Colonic mucosa (tissue), 4 donors: ENCODE measurements around the gene ASCC1. TPM values are rescaled to one million over a fixed set of nuclear protein-coding genes. Genes with fewer than 3 reads are reported as not detected.

ENCODE experiments used
- DNase-seq: peaks from one replicate; pipeline ENCODE4 v3.0.0-alpha.2; 2020
- H3K27ac ChIP-seq: fragments of 200-600 bp; one replicate; pipeline ENCODE4 v1.8.0; 2021
- H3K27me3 ChIP-seq: fragments of 200-600 bp; one replicate; pipeline ENCODE4 v1.8.0; 2021
- H3K36me3 ChIP-seq: fragments of 200-600 bp; one replicate; pipeline ENCODE4 v1.8.0; 2021
- H3K4me1 ChIP-seq: fragments of 200-600 bp; one replicate; pipeline ENCODE4 v1.8.0; 2021; ENCODE audit warnings: mild to moderate bottlenecking
- H3K4me3 ChIP-seq: fragments of 200-600 bp; one replicate; pipeline ENCODE4 v1.8.0; 2021
- H3K9ac ChIP-seq, 2 donors: one replicate each; pipeline ENCODE4 v1.7.0; 2013; ENCODE audit warnings: control low read depth in 2 of 2, low read depth in 2 of 2, low read length in 2 of 2
- H3K9me3 ChIP-seq: fragments of 200-600 bp; one replicate; pipeline ENCODE4 v1.8.0; 2021
- CTCF ChIP-seq: fragments of 200-600 bp; IDR thresholded peaks from one replicate; pipeline ENCODE4 v1.8.0; 2022; ENCODE audit warnings: antibody characterized with exemption, mild to moderate bottlenecking
- intact Hi-C: fragments of 100-400 bp; cut with DNase I; formaldehyde crosslinking; loops from one replicate; pipeline ENCODE4 v1.14.1; 2022
- total RNA-seq, 2 donors: library from RNA; stranded (reverse); fragmentation: NEBNext Ultra II Directional in 1 of 2; extraction: Animal tissue kit (Norgen Biotek cat#: 25700) in 1 of 2; gene quantifications; one replicate each; pipeline ENCODE4 v1.2.1, GENCODE V29; 2021
- donor health status: healthy.
- donor health status: DM: no; HTN: no; CAD: no.
- donor health status: DM: no; HTN: no; CAD: no.

Gene ASCC1
- total RNA-seq, 2 donors from 2014 or later = 16.2 to 19.2 TPM

- DNase-seq = no peak
- Histone ChIP-seq H3K4me1 (no peaks in the 10 kb centered on the region), H3K27me3 (no peaks in the 10 kb centered on the region), H3K27ac (no peak overlapping the region), H3K4me3 (no peak overlapping the region), H3K9ac (no peak overlapping the region), H3K9me3 (no peaks in the 10 kb centered on the region), H3K36me3 (no peaks in the 10 kb centered on the region)
- TF ChIP-seq CTCF = no peak
- intact Hi-C loops = no loop called here
These were observed 14.8 kb downstream of the ASCC1 start for GRCh38 chr10:72201293-72201692.

- H3K9ac ChIP-seq = no peak overlapping the region
- no peaks in the 10 kb centered on the region for H3K4me1 ChIP-seq
- no peaks in the 10 kb centered on the region for H3K9me3 ChIP-seq
- TF ChIP-seq CTCF = no peak
- DNase-seq = no peak
- H3K27ac ChIP-seq = no peak overlapping the region
- no peaks in the 10 kb centered on the region for H3K27me3 ChIP-seq
- H3K36me3 ChIP-seq = no peaks in the 10 kb centered on the region
- intact Hi-C loops = no loop called here
- H3K4me3 ChIP-seq = no peak overlapping the region
These were observed 15.2 kb downstream of the ASCC1 start for GRCh38 chr10:72200883-72201282.

- Histone ChIP-seq H3K4me3 (no peak overlapping the region), H3K36me3 (no peaks in the 10 kb centered on the region), H3K9me3 (no peaks in the 10 kb centered on the region), H3K9ac (no peak overlapping the region), H3K4me1 (no peaks in the 10 kb centered on the region), H3K27ac (no peak overlapping the region), H3K27me3 (no peaks in the 10 kb centered on the region)
- intact Hi-C loops = no loop called here
- DNase-seq = no peak
- TF ChIP-seq CTCF = no peak
These were observed 21.1 kb downstream of the ASCC1 start for GRCh38 chr10:72194949-72195348.

GRCh38 chr10:72186982-72187330 lies 29.1 kb downstream of the ASCC1 start:
- intact Hi-C loops = no loop called here
- no peak overlapping the region for H3K9ac ChIP-seq

GRCh38 chr10:72186258-72186981 lies 29.7 kb downstream of the ASCC1 start:
- no peak overlapping the region for H3K9ac ChIP-seq
- H3K36me3 ChIP-seq = no peaks in the 10 kb centered on the region
- H3K27ac ChIP-seq = peak overlapping the region; percentile 40
- H3K27me3 ChIP-seq = no peaks in the 10 kb centered on the region
- TF ChIP-seq CTCF = no peak
- H3K4me3 ChIP-seq = no peak overlapping the region
- no peaks in the 10 kb centered on the region for H3K9me3 ChIP-seq
- intact Hi-C loops = no loop called here
- no peaks in the 10 kb centered on the region for H3K4me1 ChIP-seq
- peak; percentile 22 for DNase-seq

More at GRCh38 chr10:72186982-72187330, 29.1 kb downstream of the ASCC1 start:
- no peaks in the 10 kb centered on the region for H3K9me3 ChIP-seq
- DNase-seq = no peak
- peak overlapping the region; percentile 40 for H3K27ac ChIP-seq
- no peaks in the 10 kb centered on the region for H3K4me1 ChIP-seq
- H3K27me3 ChIP-seq = no peaks in the 10 kb centered on the region
- H3K36me3 ChIP-seq = no peaks in the 10 kb centered on the region
- no peak for TF ChIP-seq CTCF
- no peak overlapping the region for H3K4me3 ChIP-seq
